Germinal center (tissue), 1 donor: ENCODE data around the gene NCOA1.
A peak's percentile ranks its signal among the peaks of the same experiment; 100 is the strongest.
"Not testable (repeated sequence)": the region's sequence is repeated elsewhere in the genome, so short reads cannot be mapped to it uniquely, and the experiment has no call there.

Experiments used
- DNase-seq: peaks from one replicate; pipeline ENCODE4 v3.0.0; 2012; ENCODE audit warnings: mixed read lengths, low spot score

The NCOA1 gene

DNA sequence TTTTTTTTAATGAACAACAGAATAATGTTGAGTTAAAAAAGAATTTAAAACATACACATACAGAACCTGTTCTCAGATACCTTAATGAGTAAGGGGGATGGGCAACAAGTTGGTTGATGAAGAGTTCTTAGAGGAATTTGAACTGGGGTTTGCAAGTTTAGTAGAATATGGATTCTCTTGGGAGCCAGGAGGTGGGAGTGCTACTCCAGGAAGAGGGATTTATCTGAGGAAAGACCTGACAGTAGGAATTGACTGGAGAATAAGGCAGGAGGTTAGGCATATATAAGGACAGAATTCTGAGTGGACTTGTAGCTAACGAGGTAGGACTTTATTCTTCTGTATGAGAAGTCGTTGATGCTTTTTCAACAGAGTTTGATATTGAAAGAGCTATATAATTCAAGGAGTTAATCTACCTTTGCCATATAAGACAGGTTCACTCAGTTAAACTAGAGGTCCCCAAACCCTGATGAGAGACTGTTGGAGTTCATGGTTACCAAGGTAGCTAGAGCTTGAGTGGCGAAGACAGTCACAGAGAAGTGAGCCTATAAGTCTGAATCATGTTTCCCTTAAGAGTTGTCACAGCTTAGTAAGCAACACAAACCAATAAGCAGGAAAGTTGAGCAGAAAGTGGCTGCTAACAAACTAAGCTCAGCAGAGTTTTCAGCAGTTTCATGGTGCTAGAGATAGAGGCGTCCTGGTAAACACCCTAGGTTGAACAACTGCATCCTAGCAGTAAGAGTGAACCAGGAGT, 88.2 kb downstream of the NCOA1 start:
- DNase-seq: no peak

DNA sequence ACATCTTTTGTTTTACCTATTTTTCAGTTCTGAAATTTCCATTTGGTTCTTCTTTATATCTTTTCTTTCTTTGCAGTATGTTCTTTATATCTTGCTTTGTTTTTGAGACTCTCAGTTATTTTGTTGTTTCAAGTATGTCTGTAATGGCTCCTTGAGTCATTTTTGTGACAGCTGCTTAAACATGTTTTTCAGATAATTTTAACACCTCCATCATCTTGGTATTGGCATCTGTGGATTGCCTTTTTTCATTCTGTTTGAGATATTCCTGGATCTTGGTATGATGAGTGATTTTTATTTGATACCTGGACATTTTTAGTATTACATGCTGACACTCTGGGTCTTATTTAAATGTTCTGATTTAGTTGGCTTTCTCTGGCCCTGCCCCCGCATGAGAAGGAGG, 89.5 kb downstream of the NCOA1 start:
- DNase-seq: no peak

- not testable (repeated sequence) for DNase-seq
Measured at GRCh38 chr2:24581971-24582370, 90.9 kb downstream of the NCOA1 start.

DNA sequence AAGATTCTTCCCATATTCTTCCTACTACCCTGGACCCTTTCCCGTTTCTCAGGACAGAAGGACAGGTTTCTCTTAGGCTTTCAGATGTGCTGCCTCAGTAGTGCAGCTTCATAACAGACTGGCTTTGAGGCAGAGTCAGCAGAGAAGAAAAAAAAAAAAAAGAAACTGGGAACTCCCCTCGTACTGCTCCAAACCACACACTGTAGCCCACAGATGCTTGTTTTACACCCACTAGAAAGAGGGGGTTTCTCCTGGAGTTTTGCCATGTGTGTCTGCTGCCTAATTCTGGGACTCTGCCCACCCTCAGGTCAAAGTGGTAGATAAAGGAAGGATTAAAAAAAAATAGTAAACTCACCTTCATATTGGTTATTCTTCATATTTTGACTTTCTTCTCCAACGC, 95.9 kb downstream of the NCOA1 start:
- peak; percentile 32 for DNase-seq

- DNase-seq: no peak
Measured at GRCh38 chr2:24588294-24588693, 97.2 kb downstream of the NCOA1 start.

GRCh38 chr2:24592441-24593100, 101.5 kb downstream of the NCOA1 start:
- no peak for DNase-seq

DNA sequence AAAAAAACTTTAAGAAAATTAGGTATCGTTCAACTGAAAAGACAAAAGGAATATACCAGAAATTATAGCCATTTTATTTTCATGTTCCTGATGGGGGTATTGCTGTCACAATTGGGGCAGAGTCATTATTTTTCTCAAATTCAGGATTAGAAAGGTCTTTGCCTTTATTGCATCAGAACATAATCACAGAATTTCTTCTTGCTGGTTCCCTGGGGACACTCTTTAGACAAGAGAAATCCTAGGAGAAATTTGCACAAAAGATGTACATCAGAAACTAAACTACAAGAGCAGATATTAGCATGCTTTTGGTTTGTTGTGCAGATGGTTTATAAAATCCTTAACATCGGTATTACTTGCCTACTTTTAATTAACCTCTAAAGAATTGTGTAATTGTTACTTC, 103.2 kb downstream of the NCOA1 start:
- no peak for DNase-seq

- no peak for DNase-seq
Measured at GRCh38 chr2:24597181-24597870, 106.3 kb downstream of the NCOA1 start.

DNA sequence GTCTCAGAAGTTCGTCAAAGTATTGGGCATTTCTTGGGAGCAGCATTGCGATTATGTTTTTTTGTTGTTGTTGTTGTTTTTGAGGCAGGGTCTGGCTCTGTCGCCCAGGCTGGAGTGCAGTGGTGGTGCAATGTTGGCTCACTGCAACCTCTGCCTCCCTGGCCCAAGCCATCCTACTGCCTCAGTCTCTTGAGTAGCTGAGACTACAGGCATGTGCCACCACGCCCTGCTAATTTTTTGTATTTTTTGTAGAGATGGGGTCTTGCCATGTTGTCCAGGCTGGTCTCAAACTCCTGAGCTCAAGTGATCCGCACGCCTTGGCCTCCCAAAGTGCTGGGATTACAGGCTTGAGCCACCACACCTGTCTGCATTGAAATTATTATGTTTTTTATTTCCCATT, 109.1 kb downstream of the NCOA1 start:
- not testable (repeated sequence) for DNase-seq

DNA sequence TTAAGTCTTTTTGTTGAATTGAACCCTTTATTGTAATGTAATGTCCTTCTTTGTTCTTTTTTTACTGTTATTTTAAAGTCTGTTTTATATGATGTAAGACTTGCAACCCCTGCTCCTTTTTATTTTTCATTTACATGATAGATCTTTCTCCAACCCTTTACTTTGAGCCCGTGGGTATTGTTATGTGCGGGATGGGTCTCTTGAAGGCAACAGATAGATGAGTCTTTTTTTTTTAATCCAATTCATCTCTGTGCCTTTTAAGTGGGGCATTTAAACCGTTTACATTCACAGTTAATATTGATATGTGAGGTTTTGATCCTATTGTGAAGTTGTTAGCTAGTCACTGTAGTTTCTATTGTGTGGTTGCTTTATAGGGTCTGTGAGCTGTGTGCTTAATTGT, 120.6 kb downstream of the NCOA1 start:
- no peak for DNase-seq

- peak; percentile 58 for DNase-seq
Measured at GRCh38 chr2:24613154-24613814, 122.2 kb downstream of the NCOA1 start.

- no peak for DNase-seq
Measured at GRCh38 chr2:24616616-24617015, 125.6 kb downstream of the NCOA1 start.

GRCh38 chr2:24617424-24617823, 126.4 kb downstream of the NCOA1 start:
- DNase-seq: no peak

GRCh38 chr2:24618144-24618543, 127.1 kb downstream of the NCOA1 start:
- no peak for DNase-seq

DNA sequence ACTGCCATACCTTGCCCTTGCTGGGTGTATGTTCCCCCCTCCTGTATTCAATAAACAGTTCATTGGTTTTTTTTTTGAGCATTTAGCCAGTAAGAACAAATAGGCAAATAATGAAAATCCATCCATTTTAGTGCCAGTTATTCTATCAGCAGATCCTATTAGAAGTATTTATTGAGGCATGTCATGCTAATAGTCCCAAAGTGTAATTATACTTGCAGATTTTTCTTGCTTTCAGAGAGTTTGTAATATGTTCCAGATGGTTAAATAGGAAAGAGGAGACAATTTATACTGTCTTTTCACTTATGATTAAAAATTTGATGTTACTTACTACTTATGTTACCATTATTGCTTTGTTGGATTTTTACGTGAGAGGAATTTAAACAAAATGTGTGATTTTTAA, 127.6 kb downstream of the NCOA1 start:
- no peak for DNase-seq

- no peak for DNase-seq
Measured at GRCh38 chr2:24620936-24621335, 129.9 kb downstream of the NCOA1 start.

DNA sequence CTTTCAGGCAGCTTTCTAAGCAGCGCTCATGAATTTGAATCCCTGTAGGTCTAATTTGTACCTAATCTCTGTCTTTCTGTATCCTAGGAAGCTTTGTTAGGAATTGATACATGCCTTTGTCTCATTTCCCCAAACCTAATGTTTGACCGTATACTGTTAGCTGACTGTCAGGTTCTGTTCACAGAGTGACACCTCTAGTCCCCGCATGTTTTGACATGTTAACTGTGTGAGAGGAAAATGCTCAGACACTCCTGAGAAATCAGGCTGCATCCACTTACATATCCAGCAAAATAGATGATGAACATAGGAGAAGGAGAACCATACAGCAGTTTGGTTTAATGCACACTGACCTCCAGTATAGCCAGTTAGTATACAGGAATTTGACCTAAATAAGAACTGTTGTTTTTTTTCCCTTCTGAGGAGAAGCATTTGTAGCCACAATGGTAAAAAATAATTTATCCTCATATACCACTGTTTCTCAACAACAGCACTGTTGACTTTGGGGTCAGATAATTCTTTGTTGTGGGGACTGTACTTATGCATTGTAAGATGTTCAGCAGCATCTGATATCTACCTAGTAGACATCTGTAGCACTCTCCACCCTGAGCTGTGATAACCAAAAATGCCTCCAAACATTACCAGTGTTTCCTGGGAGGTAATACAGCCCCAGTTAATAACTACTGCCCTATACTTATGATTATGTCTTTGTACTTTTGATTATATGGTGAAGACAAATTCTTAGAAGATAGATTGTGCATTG, 130.9 kb downstream of the NCOA1 start:
- DNase-seq: no peak

DNA sequence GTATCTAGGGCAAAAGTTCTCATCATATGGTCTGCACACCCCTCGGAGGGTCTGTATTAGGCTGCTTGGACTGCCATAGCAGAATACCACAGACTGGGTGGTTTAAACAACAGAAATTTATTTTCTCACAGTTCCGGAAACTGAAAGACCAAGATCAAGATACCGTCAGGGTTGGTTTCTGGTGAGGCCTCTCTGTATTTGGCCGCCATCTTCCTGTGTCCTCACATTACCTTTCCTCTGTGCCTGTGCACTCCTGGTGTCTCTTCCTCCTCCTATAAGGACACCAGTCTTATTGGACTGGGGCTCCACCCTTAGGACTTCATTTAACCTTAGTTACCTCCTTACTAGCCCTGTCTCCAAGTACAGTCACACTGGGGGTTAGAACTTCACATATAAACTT, 132.5 kb downstream of the NCOA1 start:
- no peak for DNase-seq

DNA sequence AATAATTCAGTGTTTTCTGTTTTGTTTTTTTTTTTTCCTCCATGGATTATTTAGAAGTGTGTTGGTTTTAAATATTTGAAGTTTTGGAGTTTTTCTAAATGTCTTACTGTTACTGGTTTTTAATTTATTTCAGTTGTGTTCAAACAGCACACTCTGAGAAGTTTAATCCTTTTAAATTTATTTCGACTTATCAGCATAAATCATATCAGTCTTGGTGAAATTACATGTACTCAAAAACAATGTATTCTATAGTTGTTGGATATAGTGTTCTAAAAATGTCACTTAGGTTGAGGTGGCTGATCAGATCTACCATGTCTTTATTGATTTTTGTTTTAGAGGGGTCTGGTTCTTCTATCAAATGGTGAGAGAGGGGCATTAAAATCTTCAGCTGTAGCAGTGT, 134.7 kb downstream of the NCOA1 start:
- no peak for DNase-seq

GRCh38 chr2:24626131-24626530, 135.1 kb downstream of the NCOA1 start:
- no peak for DNase-seq

DNA sequence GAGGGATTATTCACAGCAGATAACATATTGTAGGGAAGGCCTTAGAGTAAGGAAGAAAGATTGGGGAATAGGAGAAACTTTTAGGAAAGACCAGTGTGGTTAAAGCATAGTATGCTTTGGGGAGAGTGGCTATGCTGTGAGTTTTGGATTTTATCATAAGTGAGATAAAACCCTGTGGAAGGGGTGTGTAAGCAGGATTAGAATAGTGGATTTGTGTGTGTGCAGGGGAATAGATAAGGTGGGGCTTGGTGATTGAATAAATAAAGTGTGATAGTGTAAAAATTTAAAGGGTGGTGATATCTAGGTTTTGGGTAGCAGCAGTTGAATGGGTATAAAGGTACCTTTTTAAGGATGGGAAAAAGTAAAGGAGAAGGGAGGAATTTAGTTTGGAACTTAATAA, 137.7 kb downstream of the NCOA1 start:
- no peak for DNase-seq

DNA sequence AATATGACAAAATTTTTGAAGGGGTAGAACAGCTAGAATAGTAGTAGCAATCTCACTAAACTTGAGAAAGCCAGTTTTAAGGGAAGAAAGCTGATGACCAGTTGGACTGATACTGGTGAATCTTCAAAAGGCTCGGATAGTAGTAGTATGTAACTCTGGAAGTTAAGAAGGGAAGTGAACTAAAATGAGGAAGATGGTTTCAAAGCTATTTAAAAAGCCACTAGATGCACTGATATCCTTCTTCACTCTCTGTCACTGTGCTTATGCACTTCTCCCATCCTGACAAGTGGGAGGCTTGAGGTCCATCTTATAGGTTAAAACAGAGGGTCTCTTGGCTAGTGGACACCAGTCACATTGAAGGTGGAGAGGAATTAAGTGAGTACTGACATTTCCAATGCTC, 141.1 kb downstream of the NCOA1 start:
- no peak for DNase-seq
